A549 (cell line): ENCODE results near the gene TOM1L2. TPM values are rescaled to one million over a fixed set of nuclear protein-coding genes. Genes with fewer than 3 reads are reported as not detected.

Experiments used
- ATAC-seq, 2 experiments: fragments of 200-7000 bp in 1 of 2; fragments of >200 bp in 1 of 2; cut with Nextera tagmentation in 1 of 2; cut with Tn5 transposase in 1 of 2; 3 replicates each; pipeline versions ENCODE4 v1.8.0 to v1.9.1; 2018 to 2020; ENCODE audit warnings: mild to moderate bottlenecking in 1 of 2, moderate library complexity in 1 of 2
- CTCF ChIA-PET: fragments of 300-600 bp; sonication (Branson Sonifier 250); formaldehyde crosslinking; extraction: SDS; loops from one replicate; lab custom pipeline; 2021; ENCODE audit warnings: antibody characterized with exemption, inconsistent platforms; lab: Yijun Ruan, JAX
- POLR2A ChIA-PET: fragments of 350-600 bp; formaldehyde crosslinking; extraction: SDS; loops from one replicate; lab custom pipeline; 2021; ENCODE audit warnings: antibody characterized with exemption, inconsistent platforms; lab: Yijun Ruan, JAX
- DNase-seq, 2 experiments: peaks; one replicate each; pipeline versions ENCODE4 v3.0.0 to v3.0.0-alpha.2; 2011 to 2016; ENCODE audit warnings: low read depth in 1 of 2, low spot score in 1 of 2
- FAIRE-seq: peaks from 2 replicates; lab custom pipeline; 2011; peaks lifted over from hg19 to GRCh38; lab: Jason Lieb, UNC
- H3K27ac ChIP-seq, 2 experiments: fragments of >200 bp; sonication (Bioruptor Twin); formaldehyde crosslinking; 3 replicates each; pipeline ENCODE4 v1.5.1; 2016 to 2017
- H3K4me1 ChIP-seq: fragments of >200 bp; sonication (Bioruptor Twin); formaldehyde crosslinking; 3 replicates; pipeline ENCODE4 v1.6.1; 2016
- H3K4me2 ChIP-seq: fragments of >200 bp; sonication (Bioruptor Twin); formaldehyde crosslinking; 3 replicates; pipeline ENCODE4 v1.6.1; 2016
- H3K4me3 ChIP-seq: fragments of >200 bp; sonication (Bioruptor Twin); formaldehyde crosslinking; 3 replicates; pipeline ENCODE4 v1.5.1; 2016
- H3K9me3 ChIP-seq: fragments of >200 bp; sonication (Bioruptor Twin); formaldehyde crosslinking; 3 replicates; pipeline ENCODE4 v1.6.1; 2016
- BHLHE40 ChIP-seq: IDR thresholded peaks from 2 replicates; pipeline ENCODE4 v1.6.1; 2012; ENCODE audit warnings: low read depth, low read length, inconsistent platforms
- CBX8 ChIP-seq: fragments of 200-600 bp; sonication (generic); IDR thresholded peaks from 2 replicates; pipeline ENCODE4 v1.6.1; 2016
- ELK1 ChIP-seq: fragments of 150-350 bp; IDR thresholded peaks from 2 replicates; pipeline ENCODE4 v1.6.1; 2014; ENCODE audit warnings: low read depth, mild to moderate bottlenecking, low read length
- FOSB ChIP-seq: fragments of 250-450 bp; sonication (Bioruptor Pico); IDR thresholded peaks from 2 replicates; pipeline ENCODE4 v1.5.0; 2020; ENCODE audit warnings: mild to moderate bottlenecking, moderate library complexity
- FOSL2 ChIP-seq, 2 experiments: fragments of 450-650 bp in 1 of 2; fragments of >200 bp in 1 of 2; sonication (Bioruptor Twin) in 1 of 2; formaldehyde crosslinking; IDR thresholded peaks; 2 replicates each; pipeline versions ENCODE4 v1.5.0 to v1.6.1; 2016 to 2020; ENCODE audit warnings: mild to moderate bottlenecking in 1 of 2, moderate library complexity in 1 of 2
- HDAC2 ChIP-seq: fragments of 200-600 bp; sonication (generic); IDR thresholded peaks from 2 replicates; pipeline ENCODE4 v1.6.1; 2016
- HES2 ChIP-seq: fragments of >200 bp; sonication (Bioruptor Twin); formaldehyde crosslinking; IDR thresholded peaks from 2 replicates; pipeline ENCODE4 v1.6.1; 2016
- HEYL ChIP-seq: fragments of 250-450 bp; sonication (Bioruptor Pico); IDR thresholded peaks from 2 replicates; pipeline ENCODE4 v1.8.0; 2021; ENCODE audit warnings: mild to moderate bottlenecking, moderate library complexity
- HMGXB4 ChIP-seq: fragments of 250-450 bp; sonication (Bioruptor Pico); IDR thresholded peaks from 2 replicates; pipeline ENCODE4 v1.5.0; 2021; ENCODE audit warnings: mild to moderate bottlenecking, moderate library complexity, borderline replicate concordance
- HOXB5 ChIP-seq: fragments of 250-450 bp; sonication (Bioruptor Pico); IDR thresholded peaks from 2 replicates; pipeline ENCODE4 v1.5.0; 2020; ENCODE audit warnings: mild to moderate bottlenecking, moderate library complexity
- JUNB ChIP-seq: fragments of >200 bp; sonication (Bioruptor Twin); formaldehyde crosslinking; IDR thresholded peaks from 2 replicates; pipeline ENCODE4 v1.6.1; 2016
- MAX ChIP-seq: IDR thresholded peaks from 2 replicates; pipeline ENCODE4 v1.6.1; 2012
- MAZ ChIP-seq: fragments of 150-350 bp; IDR thresholded peaks from 2 replicates; pipeline ENCODE4 v1.6.1; 2014; ENCODE audit warnings: antibody characterized with exemption, low read depth, low read length, borderline replicate concordance
- MYC ChIP-seq: IDR thresholded peaks from 2 replicates; pipeline ENCODE4 v1.6.1; 2012; ENCODE audit warnings: mild to moderate bottlenecking, inconsistent platforms, low read length, improper control_type of control experiment, borderline replicate concordance
- NR3C1 ChIP-seq: fragments of >200 bp; sonication (Bioruptor Twin); formaldehyde crosslinking; IDR thresholded peaks from 3 replicates; pipeline ENCODE4 v1.6.1; 2017
- PBX3 ChIP-seq: IDR thresholded peaks from 2 replicates; pipeline ENCODE4 v1.6.1; 2012
- POLR2AphosphoS2 ChIP-seq: conservative IDR thresholded peaks from 2 replicates; pipeline ENCODE4 v1.6.1; 2012; ENCODE audit warnings: low read length, improper control_type of control experiment, inconsistent platforms
- REST ChIP-seq: fragments of 200-600 bp; sonication (generic); IDR thresholded peaks from 2 replicates; pipeline ENCODE4 v1.6.1; 2016; ENCODE audit warnings: antibody characterized with exemption, mild to moderate bottlenecking, moderate library complexity
- SREBF2 ChIP-seq: fragments of 450-650 bp; IDR thresholded peaks from 2 replicates; pipeline ENCODE4 v1.6.1; 2014; ENCODE audit warnings: mild to moderate bottlenecking, moderate library complexity
- ZNF302 ChIP-seq: fragments of 250-450 bp; sonication (Bioruptor Pico); IDR thresholded peaks from 2 replicates; pipeline ENCODE4 v1.9.0; 2021; ENCODE audit warnings: inconsistent platforms, mild to moderate bottlenecking, moderate library complexity
- WGBS: methylation state at CpG from one replicate; pipeline ENCODE4 v1.1.6; 2017; ENCODE audit errors: missing lambda C conversion rate; 5-methylcytosine and 5-hydroxymethylcytosine counted together
- polyA plus RNA-seq, 4 experiments: library from polyadenylated mRNA; depleted of rRNA in 3 of 4; stranded (reverse); fragments of >200 nt; fragmentation: RNase III in 1 of 4; extraction: RNeasy Plus Mini Kit Qiagen cat#74134 plus additional on column Dnase treatment in 1 of 4; gene quantifications; 2 replicates in 3 of 4; 3 replicates in 1 of 4; pipeline ENCODE4 v1.2.3, GENCODE V29; 2011 to 2017

Gene TOM1L2
- polyA plus RNA-seq, 2 of the 4 experiments (the other 2 are of a cell fraction) = 19.2 to 24.7 TPM

- CTCF ChIA-PET = interaction anchor here (0.8 to 30.5 kb wide), 4 partner anchors 16 to 203 kb away, joined by 3 to 859 read pairs (median 203); no protein-coding TSS in a partner anchor
- peak overlapping the region; percentile 38; the same call in 2 of the 3 replicates for H3K4me2 ChIP-seq
- POLR2A ChIA-PET = interaction anchor here (1.1 kb wide), 1 partner anchor 10 kb away, joined by 4 read pairs; no protein-coding TSS in a partner anchor
- FAIRE-seq (no peak), ATAC-seq (no peak), DNase-seq (no peak)
- H3K4me1 ChIP-seq = peaks cover 96% of the 10 kb centered on the region
- whole genome bisulfite sequencing = 85% methylated on average over 2 of the region's 2 CpGs
- peak overlapping the region in 1 of 2 experiments; percentile 14; a peak in 4 of 6 replicates for H3K27ac ChIP-seq
- H3K4me3 ChIP-seq = no peak overlapping the region
- no peak for TF ChIP-seq FOSB (CRISPR knock-in tag)
- no peak for TF ChIP-seq FOSL2 (IDR thresholded peaks at IDR 0.05)
- no peak for TF ChIP-seq FOSL2 (CRISPR knock-in tag; IDR thresholded peaks at IDR 0.05)
- TF ChIP-seq MAX = no peak
- 0 out of 2 replicates have a peak, but pooled peaks have one; percentile 7 for TF ChIP-seq POLR2AphosphoS2
- TF ChIP-seq, all 56 proteins: peak for 1
- no peaks in the 10 kb centered on the region for H3K9me3 ChIP-seq
Observed at GRCh38 chr17:17830269-17830567, 142.0 kb downstream of the TOM1L2 start.

- FAIRE-seq (no peak), DNase-seq (no peak), ATAC-seq (no peak)
- ChIA-PET POLR2A (interaction anchor here (0.7 to 4.8 kb wide), 3 partner anchors 9 to 15 kb away, joined by 3 to 100 read pairs (median 4); partner anchors contain the start of gene SREBF1), CTCF (interaction anchor here (0.7 to 30.5 kb wide), 12 partner anchors 8 to 473 kb away, joined by 3 to 859 read pairs (median 4); partner anchors contain the start of genes RAI1 and SREBF1)
- Histone ChIP-seq H3K27ac (peak overlapping the region in 1 of 2 experiments; percentile 93; a peak in 3 of 6 replicates), H3K4me2 (no peak overlapping the region), H3K4me3 (no peak overlapping the region), H3K9me3 (no peaks in the 10 kb centered on the region), H3K4me1 (peaks cover 94% of the 10 kb centered on the region)
- TF ChIP-seq ZNF302 (CRISPR knock-in tag) (no peak), HMGXB4 (no peak), POLR2AphosphoS2 (no peak), MAZ (no peak), NR3C1 (no peak), BHLHE40 (no peak), FOSB (CRISPR knock-in tag) (no peak), REST (no peak), JUNB (no peak), PBX3 (no peak), CBX8 (no peak), HES2 (no peak), MYC (no peak), HOXB5 (CRISPR knock-in tag) (no peak), HDAC2 (no peak), HEYL (CRISPR knock-in tag) (no peak), FOSL2 (IDR thresholded peaks at IDR 0.05) (no peak), FOSL2 (CRISPR knock-in tag; IDR thresholded peaks at IDR 0.05) (no peak), SREBF2 (no peak), ELK1 (no peak)
- 81% methylated on average over 12 of the region's 13 CpGs for WGBS
Observed at GRCh38 chr17:17827826-17828621, 144.2 kb downstream of the TOM1L2 start.
